Measurements from ENCODE around the gene ARHGEF12. TPM values are rescaled to one million over a fixed set of nuclear protein-coding genes. Genes with fewer than 3 reads are reported as not detected.
A peak's percentile ranks its signal among the peaks of the same experiment; 100 is the strongest.

ARHGEF12 gene
- total RNA-seq, 2 donors from 2014 or later, result 46.5 to 71.1 TPM

DNA sequence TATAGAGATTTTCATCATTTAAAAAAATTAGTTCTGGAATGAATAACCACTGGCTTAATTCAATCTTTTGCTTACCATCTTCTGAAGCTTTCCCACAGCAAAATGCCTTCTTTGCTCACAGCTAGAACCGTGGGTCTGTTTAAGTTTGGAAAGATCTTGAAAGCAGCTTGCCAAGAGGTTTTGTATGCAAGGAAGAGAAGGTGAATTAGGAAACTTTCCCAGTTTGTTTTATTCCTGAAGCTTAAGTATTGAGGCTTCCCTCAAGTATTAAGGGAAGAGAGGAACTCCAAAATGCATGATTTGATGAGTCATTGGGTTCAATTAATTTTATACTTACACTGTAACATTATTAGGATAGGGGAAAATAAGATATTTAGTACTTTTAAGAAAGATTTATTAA is 1.9 kb upstream of the ARHGEF12 start:
- Histone ChIP-seq H3K27ac (peak overlapping the region in 1 of 4 donors; percentile 95), H3K36me3 (replicated peaks in 1 of 2; ENCODE audit: insufficient read depth in 1 of 2, low read depth in 2 of 2) (no peaks in the 10 kb centered on the region), H3K27me3 (no peaks in the 10 kb centered on the region), H3K4me1 (peaks cover 43% of the 10 kb centered on the region), H3K4me3 (no peak overlapping the region), H3K9me3 (no peaks in the 10 kb centered on the region)
- no peak for TF ChIP-seq POLR2A (IDR thresholded peaks at IDR 0.05)
- TF ChIP-seq, protein P1, sequence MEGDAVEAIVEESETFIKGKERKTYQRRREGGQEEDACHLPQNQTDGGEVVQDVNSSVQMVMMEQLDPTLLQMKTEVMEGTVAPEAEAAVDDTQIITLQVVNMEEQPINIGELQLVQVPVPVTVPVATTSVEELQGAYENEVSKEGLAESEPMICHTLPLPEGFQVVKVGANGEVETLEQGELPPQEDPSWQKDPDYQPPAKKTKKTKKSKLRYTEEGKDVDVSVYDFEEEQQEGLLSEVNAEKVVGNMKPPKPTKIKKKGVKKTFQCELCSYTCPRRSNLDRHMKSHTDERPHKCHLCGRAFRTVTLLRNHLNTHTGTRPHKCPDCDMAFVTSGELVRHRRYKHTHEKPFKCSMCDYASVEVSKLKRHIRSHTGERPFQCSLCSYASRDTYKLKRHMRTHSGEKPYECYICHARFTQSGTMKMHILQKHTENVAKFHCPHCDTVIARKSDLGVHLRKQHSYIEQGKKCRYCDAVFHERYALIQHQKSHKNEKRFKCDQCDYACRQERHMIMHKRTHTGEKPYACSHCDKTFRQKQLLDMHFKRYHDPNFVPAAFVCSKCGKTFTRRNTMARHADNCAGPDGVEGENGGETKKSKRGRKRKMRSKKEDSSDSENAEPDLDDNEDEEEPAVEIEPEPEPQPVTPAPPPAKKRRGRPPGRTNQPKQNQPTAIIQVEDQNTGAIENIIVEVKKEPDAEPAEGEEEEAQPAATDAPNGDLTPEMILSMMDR (IDR thresholded peaks at IDR 0.05), result no peak
- DNase-seq, result no peak
- intact Hi-C loops (cut with DNase I), result no loop called here
- 29 to 65% methylated on average over 1 of the region's 1 CpG for WGBS, 2 donors
- no peak for ATAC-seq

DNA sequence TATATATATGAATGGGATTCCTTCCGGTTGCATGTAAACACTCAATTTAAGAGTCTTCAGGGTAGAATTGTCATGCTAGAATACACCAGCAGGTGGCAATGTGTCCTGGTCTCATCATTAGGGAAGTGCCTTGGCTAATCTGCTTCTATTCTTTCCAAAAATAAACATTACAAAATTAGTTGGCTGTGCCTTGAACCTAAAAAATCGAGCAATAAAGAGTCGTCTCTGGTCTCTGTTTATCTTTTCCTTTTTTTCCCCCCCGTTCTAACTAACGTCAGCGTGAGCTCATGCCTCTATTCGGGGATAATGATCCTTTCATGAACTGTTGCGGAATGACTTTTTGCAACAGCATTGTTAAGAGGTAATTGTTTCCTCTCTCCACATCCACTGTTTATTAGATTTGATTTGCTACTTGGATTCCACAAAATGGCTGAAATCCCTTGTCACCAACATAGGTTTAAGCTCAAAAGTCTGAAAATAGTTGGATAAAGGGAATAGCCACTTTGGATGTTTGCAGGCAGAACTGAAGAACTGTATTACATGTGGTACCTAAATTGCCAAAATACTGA is 1.2 kb upstream of the ARHGEF12 start:
- Histone ChIP-seq H3K4me3 (no peak overlapping the region), H3K27ac (peak overlapping the region; percentile 89 to 96 (median 95)), H3K4me1 (peaks cover 50% of the 10 kb centered on the region), H3K27me3 (no peaks in the 10 kb centered on the region), H3K9me3 (no peaks in the 10 kb centered on the region), H3K36me3 (replicated peaks in 1 of 2; ENCODE audit: insufficient read depth in 1 of 2, low read depth in 2 of 2) (no peaks in the 10 kb centered on the region)
- peak; percentile 70 to 85 (median 74) for DNase-seq
- TF ChIP-seq, protein P1 (IDR thresholded peaks at IDR 0.05), result peak; percentile 51 to 78 (median 70)
- peak in 2 of 3 donors; percentile 4 to 35 for TF ChIP-seq POLR2A (IDR thresholded peaks at IDR 0.05)
- 1% methylated on average over 8 of the region's 8 CpGs for WGBS, 2 donors
- intact Hi-C loops (cut with DNase I), result no loop called here
- ATAC-seq, result peak; percentile 41

DNA sequence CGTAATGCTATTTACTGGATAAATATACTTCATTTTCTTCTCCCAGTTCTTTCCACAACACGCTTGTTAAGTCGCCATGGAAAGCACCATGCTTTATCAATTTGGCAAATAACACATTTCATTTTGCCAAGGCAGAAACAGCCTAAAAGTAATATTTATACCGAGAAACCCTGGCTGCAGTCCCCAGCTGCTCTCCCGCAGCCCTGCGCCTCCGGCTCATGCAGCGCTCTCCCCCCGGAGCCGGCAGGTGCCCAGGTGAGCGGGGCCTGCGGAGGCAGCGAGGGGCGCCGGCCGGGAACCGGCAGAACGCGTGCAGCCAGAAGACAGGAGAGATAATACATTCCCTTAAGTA is 681 bp upstream of the ARHGEF12 start:
- intact Hi-C loops (cut with DNase I), result no loop called here
- Histone ChIP-seq H3K4me1 (peaks cover 51% of the 10 kb centered on the region), H3K27ac (peak overlapping the region; percentile 89 to 96 (median 95)), H3K4me3 (peak overlapping the region; percentile 9 to 32), H3K9me3 (no peaks in the 10 kb centered on the region), H3K36me3 (replicated peaks in 1 of 2; ENCODE audit: insufficient read depth in 1 of 2, low read depth in 2 of 2) (no peaks in the 10 kb centered on the region), H3K27me3 (no peaks in the 10 kb centered on the region)
- TF ChIP-seq, protein P1 (IDR thresholded peaks at IDR 0.05), result no peak
- peak in 2 of 3 donors; percentile 59 to 61 for TF ChIP-seq POLR2A (IDR thresholded peaks at IDR 0.05)
- ATAC-seq (peak; percentile 47), DNase-seq (peak in 3 of 4 donors; percentile 47 to 68 (median 48))
- 0 to 1% methylated on average over 12 to 19 of the region's 19 CpGs for WGBS, 2 donors

DNA sequence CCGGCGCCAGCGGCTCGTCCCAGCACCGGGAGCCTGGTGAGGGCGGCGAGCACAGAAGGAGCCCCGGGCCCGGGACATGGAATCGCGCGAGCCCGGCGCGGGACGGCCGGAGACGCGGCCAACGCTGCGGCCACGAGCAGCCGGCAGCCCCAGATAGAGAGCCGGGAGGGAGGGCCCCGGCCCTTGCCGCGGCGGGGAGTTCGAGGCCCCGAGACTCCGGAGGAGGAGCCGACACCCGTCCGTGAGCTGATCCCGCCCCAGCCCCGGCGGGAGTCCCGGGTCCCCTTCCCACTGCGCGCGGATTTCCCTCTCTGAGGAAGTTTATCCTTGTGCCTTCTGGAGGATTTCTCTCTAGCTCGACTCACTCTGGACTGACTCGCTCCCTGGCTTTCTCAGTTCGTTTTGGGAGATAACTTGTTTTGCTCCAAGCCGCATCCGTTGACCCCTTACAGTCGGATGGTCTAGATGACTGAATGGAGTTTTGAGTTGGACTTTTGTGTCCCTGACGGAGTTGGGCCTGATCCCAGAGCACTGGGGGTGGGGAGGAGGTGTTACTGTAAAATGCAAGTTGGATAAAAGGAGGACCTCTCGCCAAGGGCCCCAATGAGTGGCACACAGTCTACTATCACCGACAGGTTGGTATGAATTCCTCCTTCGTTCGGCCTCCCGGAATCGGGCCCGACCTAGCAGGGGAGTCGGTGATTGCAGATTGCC is 585 bp downstream of the ARHGEF12 start:
- ATAC-seq (peak; percentile 12), DNase-seq (peak; percentile 43 to 56 (median 50))
- Histone ChIP-seq H3K27ac (peak overlapping the region; percentile 89 to 96 (median 95)), H3K27me3 (no peaks in the 10 kb centered on the region), H3K4me3 (peak overlapping the region; percentile 73 to 89), H3K36me3 (replicated peaks in 1 of 2; ENCODE audit: insufficient read depth in 1 of 2, low read depth in 2 of 2) (no peaks in the 10 kb centered on the region), H3K4me1 (peaks cover 51% of the 10 kb centered on the region), H3K9me3 (no peaks in the 10 kb centered on the region)
- TF ChIP-seq POLR2A (IDR thresholded peaks at IDR 0.05), result no peak
- TF ChIP-seq, protein P1 (IDR thresholded peaks at IDR 0.05), result no peak
- intact Hi-C loops (cut with DNase I), result no loop called here
- 0% methylated on average over 12 to 56 of the region's 56 CpGs for WGBS, 2 donors
